PC-3 (cell line): ENCODE data around the gene LYRM1.

Experiments
- EZH2 ChIP-seq: fragments of 300-600 bp; sonication (generic); IDR thresholded peaks from one replicate; pipeline ENCODE4 v1.6.1; 2017; ENCODE audit warnings: antibody characterized with exemption, mild to moderate bottlenecking, low read length; ENCODE audit not compliant: unreplicated experiment
- TF ChIP-seq, protein P1 (sequence below): fragments of 300-600 bp; sonication (generic); conservative IDR thresholded peaks from 2 replicates; pipeline ENCODE4 v1.5.1; 2017; ENCODE audit warnings: antibody characterized with exemption, low read depth, mild to moderate bottlenecking, low read length

DNA sequence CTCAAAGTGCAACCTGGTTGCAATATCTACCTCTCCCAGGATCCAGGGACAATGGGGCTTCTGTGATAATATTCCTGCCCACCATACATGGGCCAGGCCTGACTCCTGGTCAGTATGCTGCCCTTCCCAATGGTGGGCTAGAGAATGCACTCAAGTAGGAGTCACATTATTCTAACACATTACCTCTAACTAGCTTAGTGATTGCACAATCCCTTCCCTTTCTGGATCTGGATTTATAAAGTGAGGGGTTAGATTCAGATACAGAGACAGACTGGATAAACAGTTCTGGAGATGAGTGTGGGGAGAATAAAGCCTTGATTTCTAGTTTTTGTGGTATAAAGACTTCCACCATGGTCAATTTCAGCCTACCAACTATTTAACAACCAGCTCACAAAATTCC is 33.0 kb downstream of the LYRM1 start:
- TF ChIP-seq, protein P1, sequence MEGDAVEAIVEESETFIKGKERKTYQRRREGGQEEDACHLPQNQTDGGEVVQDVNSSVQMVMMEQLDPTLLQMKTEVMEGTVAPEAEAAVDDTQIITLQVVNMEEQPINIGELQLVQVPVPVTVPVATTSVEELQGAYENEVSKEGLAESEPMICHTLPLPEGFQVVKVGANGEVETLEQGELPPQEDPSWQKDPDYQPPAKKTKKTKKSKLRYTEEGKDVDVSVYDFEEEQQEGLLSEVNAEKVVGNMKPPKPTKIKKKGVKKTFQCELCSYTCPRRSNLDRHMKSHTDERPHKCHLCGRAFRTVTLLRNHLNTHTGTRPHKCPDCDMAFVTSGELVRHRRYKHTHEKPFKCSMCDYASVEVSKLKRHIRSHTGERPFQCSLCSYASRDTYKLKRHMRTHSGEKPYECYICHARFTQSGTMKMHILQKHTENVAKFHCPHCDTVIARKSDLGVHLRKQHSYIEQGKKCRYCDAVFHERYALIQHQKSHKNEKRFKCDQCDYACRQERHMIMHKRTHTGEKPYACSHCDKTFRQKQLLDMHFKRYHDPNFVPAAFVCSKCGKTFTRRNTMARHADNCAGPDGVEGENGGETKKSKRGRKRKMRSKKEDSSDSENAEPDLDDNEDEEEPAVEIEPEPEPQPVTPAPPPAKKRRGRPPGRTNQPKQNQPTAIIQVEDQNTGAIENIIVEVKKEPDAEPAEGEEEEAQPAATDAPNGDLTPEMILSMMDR = no peak
- no peak for TF ChIP-seq EZH2
